ENCODE measurements around the gene LARGE1.

Gene LARGE1

GRCh38 chr22:33431300-33431699 lies 489.0 kb downstream of the LARGE1 start:
- DNase-seq (ENCODE audit: low read depth, low spot score): no peak

- no peak for DNase-seq (ENCODE audit: low read depth, low spot score)
These were observed 491.0 kb downstream of the LARGE1 start for GRCh38 chr22:33429281-33429680.

- no peak for DNase-seq (ENCODE audit: low read depth, low spot score)
These were observed 492.8 kb downstream of the LARGE1 start for GRCh38 chr22:33427461-33427860.

GRCh38 chr22:33426451-33426850 lies 493.8 kb downstream of the LARGE1 start:
- DNase-seq (ENCODE audit: low read depth, low spot score): no peak

- no peak for DNase-seq (ENCODE audit: low read depth, low spot score)
These were observed 498.4 kb downstream of the LARGE1 start for GRCh38 chr22:33421859-33422258.

GRCh38 chr22:33418484-33418883 lies 501.8 kb downstream of the LARGE1 start:
- DNase-seq (ENCODE audit: low read depth, low spot score): no peak

- no peak for DNase-seq (ENCODE audit: low read depth, low spot score)
These were observed 504.9 kb downstream of the LARGE1 start for GRCh38 chr22:33415401-33415800.

- no peak for DNase-seq (ENCODE audit: low read depth, low spot score)
These were observed 511.2 kb downstream of the LARGE1 start for GRCh38 chr22:33409079-33409478.

GRCh38 chr22:33405194-33405593 lies 515.1 kb downstream of the LARGE1 start:
- no peak for DNase-seq (ENCODE audit: low read depth, low spot score)

- no peak for DNase-seq (ENCODE audit: low read depth, low spot score)
These were observed 515.6 kb downstream of the LARGE1 start for GRCh38 chr22:33404723-33405122.

GRCh38 chr22:33402325-33402724 lies 518.0 kb downstream of the LARGE1 start:
- no peak for DNase-seq (ENCODE audit: low read depth, low spot score)

- DNase-seq (ENCODE audit: low read depth, low spot score): no peak
These were observed 519.0 kb downstream of the LARGE1 start for GRCh38 chr22:33401291-33401690.

- no peak for DNase-seq (ENCODE audit: low read depth, low spot score)
These were observed 519.4 kb downstream of the LARGE1 start for GRCh38 chr22:33400891-33401290.

- no peak for DNase-seq (ENCODE audit: low read depth, low spot score)
These were observed 520.0 kb downstream of the LARGE1 start for GRCh38 chr22:33400061-33400840.

GRCh38 chr22:33397381-33397907 lies 522.8 kb downstream of the LARGE1 start:
- DNase-seq (ENCODE audit: low read depth, low spot score): no peak

- no peak for DNase-seq (ENCODE audit: low read depth, low spot score)
These were observed 526.8 kb downstream of the LARGE1 start for GRCh38 chr22:33393432-33393831.

GRCh38 chr22:33391298-33391697 lies 529.0 kb downstream of the LARGE1 start:
- DNase-seq (ENCODE audit: low read depth, low spot score): no peak

GRCh38 chr22:33389936-33390335 lies 530.3 kb downstream of the LARGE1 start:
- no peak for DNase-seq (ENCODE audit: low read depth, low spot score)

GRCh38 chr22:33386270-33386669 lies 534.0 kb downstream of the LARGE1 start:
- DNase-seq (ENCODE audit: low read depth, low spot score): no peak

- DNase-seq (ENCODE audit: low read depth, low spot score): no peak
These were observed 534.7 kb downstream of the LARGE1 start for GRCh38 chr22:33385611-33386010.

GRCh38 chr22:33382436-33382835 lies 537.8 kb downstream of the LARGE1 start:
- DNase-seq (ENCODE audit: low read depth, low spot score): no peak

GRCh38 chr22:33381531-33382406 lies 538.5 kb downstream of the LARGE1 start:
- DNase-seq (ENCODE audit: low read depth, low spot score): no peak
